Measurements from ENCODE around the gene MCCC2.
"Not testable (repeated sequence)": the region's sequence is repeated elsewhere in the genome, so short reads cannot be mapped to it uniquely, and the experiment has no call there.

Gene MCCC2

DNA sequence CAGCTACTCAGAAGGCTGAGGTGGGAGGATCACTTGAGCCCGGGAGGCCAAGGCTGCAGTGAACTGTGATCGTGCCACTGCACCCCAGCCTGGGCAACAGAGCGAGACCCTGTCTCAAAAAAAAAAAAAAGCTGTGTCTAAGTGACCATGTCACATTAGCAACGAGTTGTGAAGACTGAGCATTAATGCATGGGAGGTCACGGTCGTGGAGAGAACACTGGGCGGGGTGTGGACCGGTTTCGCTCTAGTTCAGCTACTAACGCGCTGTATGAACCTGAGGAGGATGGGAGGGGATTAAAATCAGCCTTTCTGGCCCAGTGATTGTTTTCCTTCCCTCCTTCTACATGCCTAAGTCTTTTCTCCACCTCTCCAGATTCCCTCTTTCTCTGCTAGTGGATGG lies 75.2 kb downstream of the MCCC2 start:
- no peak for DNase-seq (ENCODE audit: low read depth in 3 of 3)

- DNase-seq (ENCODE audit: low read depth in 3 of 3) = no peak
Measured at GRCh38 chr5:71663191-71663969, 76.2 kb downstream of the MCCC2 start.

- not testable (repeated sequence) for DNase-seq (ENCODE audit: low read depth in 3 of 3)
Measured at GRCh38 chr5:71664615-71665014, 77.5 kb downstream of the MCCC2 start.

- DNase-seq (ENCODE audit: low read depth in 3 of 3) = no peak
Measured at GRCh38 chr5:71666321-71666720, 79.2 kb downstream of the MCCC2 start.

GRCh38 chr5:71677977-71678376 lies 90.8 kb downstream of the MCCC2 start:
- DNase-seq (ENCODE audit: low read depth in 3 of 3) = no peak

DNA sequence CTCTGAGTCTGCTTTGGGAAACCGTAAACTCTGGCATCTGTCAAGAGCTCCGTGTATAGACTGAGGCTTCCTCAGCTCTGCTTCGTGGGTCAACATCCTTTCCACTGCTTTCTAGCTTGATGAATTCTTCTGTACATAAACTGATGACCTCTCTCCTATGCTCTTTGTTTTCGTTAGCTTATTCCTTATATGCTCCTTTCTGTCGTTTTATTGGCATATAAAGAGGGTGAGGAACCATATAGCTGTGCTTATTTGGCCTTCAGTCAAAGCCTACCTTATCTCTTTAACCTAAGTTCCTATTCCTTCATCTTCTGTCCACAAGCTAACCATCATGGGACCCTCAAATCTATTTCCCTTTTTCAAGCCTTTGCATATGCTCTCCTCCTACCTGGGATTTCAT lies 92.6 kb downstream of the MCCC2 start:
- DNase-seq (ENCODE audit: low read depth in 3 of 3) = no peak

DNA sequence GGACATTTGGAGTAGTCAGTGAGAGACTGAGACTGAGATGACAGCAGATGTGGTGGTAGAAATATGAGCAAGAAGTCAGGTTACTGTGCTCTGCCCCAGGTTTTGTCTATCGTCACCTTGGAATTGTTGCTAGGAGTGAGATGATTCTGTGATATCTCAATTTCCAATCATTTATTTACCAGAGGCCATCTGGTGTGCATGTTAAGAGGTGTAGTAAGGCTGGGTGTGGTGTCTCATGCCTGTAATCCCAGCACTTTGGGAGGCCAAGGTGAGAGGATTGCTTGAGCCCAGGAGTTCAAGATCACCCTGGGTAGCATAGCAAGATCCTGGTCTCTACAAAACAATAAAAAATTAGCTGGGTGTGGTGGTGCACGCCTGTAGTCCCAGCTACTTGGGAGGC lies 93.4 kb downstream of the MCCC2 start:
- no peak for DNase-seq (ENCODE audit: low read depth in 3 of 3)

- no peak for DNase-seq (ENCODE audit: low read depth in 3 of 3)
Measured at GRCh38 chr5:71681296-71681695, 94.2 kb downstream of the MCCC2 start.

- no peak for DNase-seq (ENCODE audit: low read depth in 3 of 3)
Measured at GRCh38 chr5:71684309-71684708, 97.2 kb downstream of the MCCC2 start.

- DNase-seq (ENCODE audit: low read depth in 3 of 3) = no peak
Measured at GRCh38 chr5:71693828-71694427, 106.8 kb downstream of the MCCC2 start.

DNA sequence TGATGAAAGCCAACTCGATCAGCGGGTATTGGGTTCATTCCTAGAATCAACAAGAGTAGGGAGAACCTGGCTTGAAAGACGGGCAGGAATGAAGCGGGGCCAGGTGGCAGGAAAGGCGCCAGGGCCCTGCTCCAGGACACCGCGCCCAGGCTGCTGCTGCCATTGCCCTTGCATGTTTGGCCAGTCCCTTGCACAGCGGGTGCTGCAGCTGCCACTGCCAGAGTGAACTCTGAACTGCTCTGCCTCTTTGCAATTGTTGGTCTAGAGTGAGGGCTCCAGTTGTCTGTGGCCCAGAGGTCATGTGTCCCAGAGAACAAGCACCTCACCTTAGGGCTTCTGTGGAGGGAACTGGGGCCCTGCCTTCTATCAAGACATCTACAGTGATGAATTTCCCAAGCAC lies 107.9 kb downstream of the MCCC2 start:
- DNase-seq (ENCODE audit: low read depth in 3 of 3) = no peak

DNA sequence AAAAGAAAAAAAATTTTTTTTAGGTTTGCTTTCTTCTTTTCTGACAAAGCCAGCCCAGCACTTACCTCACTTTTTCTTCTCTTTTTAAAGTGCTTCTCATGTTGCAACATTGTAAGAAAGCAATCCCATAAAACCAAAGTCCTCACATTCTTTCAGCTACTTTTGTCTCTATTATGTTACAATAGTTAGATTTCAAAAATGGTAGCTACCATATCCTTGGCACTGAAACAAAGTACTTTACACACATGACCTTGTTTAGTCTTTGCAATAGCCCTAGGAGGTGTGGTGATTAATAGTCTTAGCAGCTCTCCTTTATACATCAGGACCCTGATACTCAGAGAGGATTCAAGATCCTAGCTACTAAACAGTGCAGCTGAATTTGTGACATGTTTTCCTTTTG lies 108.5 kb downstream of the MCCC2 start:
- no peak for DNase-seq (ENCODE audit: low read depth in 3 of 3)

- no peak for DNase-seq (ENCODE audit: low read depth in 3 of 3)
Measured at GRCh38 chr5:71697967-71698366, 110.8 kb downstream of the MCCC2 start.

GRCh38 chr5:71699233-71699632 lies 112.1 kb downstream of the MCCC2 start:
- no peak for DNase-seq (ENCODE audit: low read depth in 3 of 3)

- no peak for DNase-seq (ENCODE audit: low read depth in 3 of 3)
Measured at GRCh38 chr5:71699751-71700150, 112.6 kb downstream of the MCCC2 start.

DNA sequence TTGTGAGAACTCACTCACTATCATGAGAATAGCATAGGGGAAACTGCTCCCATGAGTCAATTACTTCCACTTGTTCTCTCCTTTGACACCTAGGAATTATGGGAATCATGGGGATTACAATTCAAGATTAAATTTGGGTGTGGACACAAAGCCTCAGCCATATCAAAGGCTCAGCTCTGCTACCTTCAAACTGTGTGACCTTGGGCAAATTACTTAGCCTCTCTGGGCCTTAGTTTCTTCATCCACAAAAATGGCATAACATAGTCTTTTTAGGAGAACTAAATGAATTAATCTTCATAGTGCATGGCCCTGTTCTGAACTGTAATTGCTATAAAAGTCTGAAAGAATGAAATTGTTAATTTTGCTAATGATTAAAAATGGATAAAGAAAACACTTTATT lies 113.7 kb downstream of the MCCC2 start:
- no peak for DNase-seq (ENCODE audit: low read depth in 3 of 3)

DNA sequence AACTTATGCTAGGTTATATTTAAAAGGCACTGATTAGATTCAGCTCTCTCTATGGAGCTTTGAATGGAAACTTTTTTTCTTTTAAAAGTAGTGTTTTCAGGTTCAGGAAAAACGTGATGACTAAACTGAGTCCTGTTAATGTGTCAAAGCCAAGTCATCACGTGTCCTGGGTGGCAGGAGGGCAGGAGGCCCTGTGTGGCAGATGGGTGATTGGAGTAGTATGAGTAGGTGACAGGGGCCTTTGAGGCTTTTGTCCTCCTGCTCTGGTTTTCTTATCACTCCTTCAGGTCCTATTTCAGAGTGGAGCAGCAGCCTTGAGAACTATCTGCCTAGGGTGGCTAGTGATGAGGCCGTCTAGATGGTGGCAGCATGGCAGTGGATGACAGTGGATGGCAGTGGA lies 114.3 kb downstream of the MCCC2 start:
- DNase-seq (ENCODE audit: low read depth in 3 of 3) = no peak

DNA sequence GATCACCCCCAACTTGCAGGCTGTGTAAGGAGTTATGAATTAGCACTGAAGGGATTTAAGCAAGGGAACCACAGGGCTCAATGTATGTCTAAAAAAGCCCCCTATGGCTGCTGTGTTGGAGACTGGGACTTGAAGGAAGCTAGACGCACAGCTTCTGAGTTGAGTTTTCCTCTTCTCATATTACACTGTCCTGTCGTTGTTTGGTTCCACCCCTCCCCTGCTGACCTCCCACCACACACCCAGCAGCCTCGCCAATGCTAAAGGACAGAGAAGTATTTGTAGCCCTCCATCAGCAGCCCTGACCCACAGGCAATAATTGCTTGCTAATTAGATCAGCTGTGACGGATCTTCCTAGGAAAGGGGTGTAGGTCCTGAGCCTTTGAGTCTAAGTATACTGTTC lies 116.8 kb downstream of the MCCC2 start:
- no peak for DNase-seq (ENCODE audit: low read depth in 3 of 3)

GRCh38 chr5:71705421-71705820 lies 118.3 kb downstream of the MCCC2 start:
- no peak for DNase-seq (ENCODE audit: low read depth in 3 of 3)

DNA sequence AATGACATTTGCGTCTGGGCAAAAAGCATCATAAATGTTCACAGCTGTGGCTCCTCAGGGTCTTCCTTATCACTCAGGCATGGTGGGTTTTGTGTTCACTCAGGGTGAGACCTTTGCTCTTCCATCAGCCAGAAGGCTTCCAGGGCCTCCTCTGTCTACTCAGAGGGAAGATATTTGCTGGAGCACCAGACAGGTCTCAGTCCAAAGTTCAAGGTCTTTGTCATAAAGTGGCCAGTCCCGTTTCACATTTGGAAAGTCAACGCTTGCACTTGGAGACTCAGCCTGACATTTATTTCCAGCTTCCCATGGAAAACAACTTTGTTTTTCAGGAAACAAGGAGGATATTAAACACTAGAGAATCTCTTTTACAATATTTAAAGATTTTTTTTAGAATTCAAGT lies 119.8 kb downstream of the MCCC2 start:
- no peak for DNase-seq (ENCODE audit: low read depth in 3 of 3)
